HepG2 (cell line): Measurements from ENCODE around the gene POU5F1. TPM values are rescaled to one million over a fixed set of nuclear protein-coding genes. Genes with fewer than 3 reads are reported as not detected.

Experiments
- CBFB ChIP-seq: sonication (generic); formaldehyde crosslinking; IDR thresholded peaks from 2 replicates; pipeline ENCODE4 v1.4.0; 2020; ENCODE audit warnings: missing genetic modification reagents
- E2F2 ChIP-seq: sonication (generic); formaldehyde crosslinking; IDR thresholded peaks from 2 replicates; pipeline ENCODE4 v1.4.0; 2020; ENCODE audit warnings: missing genetic modification reagents, borderline replicate concordance
- FIP1L1 ChIP-seq: fragments of 200-400 bp; formaldehyde crosslinking; IDR thresholded peaks from 2 replicates; pipeline ENCODE4 v1.6.1; 2018; ENCODE audit warnings: low read depth, mild to moderate bottlenecking, low read length, moderate library complexity, borderline replicate concordance; ENCODE audit not compliant: insufficient read depth
- FOXA3 ChIP-seq: IDR thresholded peaks from 2 replicates; pipeline ENCODE4 v1.6.1; 2016; ENCODE audit warnings: missing genetic modification reagents, missing compliant biosample characterization
- KIAA2018 ChIP-seq: sonication (generic); formaldehyde crosslinking; IDR thresholded peaks from 2 replicates; pipeline ENCODE4 v1.5.0; 2020; ENCODE audit warnings: mild to moderate bottlenecking, missing genetic modification reagents, borderline replicate concordance
- KLF11 ChIP-seq: IDR thresholded peaks from 2 replicates; pipeline ENCODE4 v1.6.1; 2016; ENCODE audit warnings: missing compliant biosample characterization
- KLF12 ChIP-seq: sonication (generic); formaldehyde crosslinking; IDR thresholded peaks from 2 replicates; pipeline ENCODE4 v1.4.0; 2020; ENCODE audit warnings: missing genetic modification reagents, borderline replicate concordance
- POLR2AphosphoS5 ChIP-seq: IDR thresholded peaks from 2 replicates; pipeline ENCODE4 v1.6.1; 2012; ENCODE audit warnings: low read depth, low read length
- SIN3A ChIP-seq: IDR thresholded peaks from 2 replicates; pipeline ENCODE4 v1.6.1; 2011; ENCODE audit warnings: low read depth, mild to moderate bottlenecking, control low read depth, low read length, borderline replicate concordance
- STAT5B ChIP-seq: sonication (generic); formaldehyde crosslinking; IDR thresholded peaks from 2 replicates; pipeline ENCODE4 v1.4.0; 2020; ENCODE audit warnings: missing genetic modification reagents
- TBX2 ChIP-seq: sonication (generic); formaldehyde crosslinking; IDR thresholded peaks from 2 replicates; pipeline ENCODE4 v1.5.0; 2020; ENCODE audit warnings: missing genetic modification reagents, mild to moderate bottlenecking, borderline replicate concordance
- polyA plus RNA-seq, 8 experiments: library from polyadenylated mRNA; depleted of rRNA in 3 of 8; stranded (reverse) in 7 of 8; unstranded in 1 of 8; fragments of >200 nt; fragmentation: Illumina TruSeq in 4 of 8; extraction: Trizol in 4 of 8; gene quantifications; 2 replicates each; pipeline versions ENCODE4 v1.2.1 to v1.2.3, GENCODE V29; 2011 to 2016; ENCODE audit warnings: low read depth in 4 of 8, missing spikeins in 1 of 8, mixed read lengths in 1 of 8; ENCODE audit not compliant: insufficient read depth in 1 of 8
- total RNA-seq, 5 experiments: library from RNA; depleted of rRNA; stranded (reverse); fragments of >200 nt; fragmentation: Illumina TruSeq; extraction: Trizol; gene quantifications; 2 replicates each; pipeline ENCODE4 v1.2.3, GENCODE V29; 2016; ENCODE audit warnings: low read depth in 1 of 5
- TF ChIP-seq, protein P1 (sequence below): sonication (generic); formaldehyde crosslinking; IDR thresholded peaks from 2 replicates; pipeline ENCODE4 v1.4.0; 2020; ENCODE audit warnings: mild to moderate bottlenecking, missing genetic modification reagents
- TF ChIP-seq, protein P2 (sequence below): sonication (generic); formaldehyde crosslinking; IDR thresholded peaks from 2 replicates; pipeline ENCODE4; 2020; ENCODE audit warnings: missing genetic modification reagents, mild to moderate bottlenecking, borderline replicate concordance
- TF ChIP-seq, protein P3 (sequence below): sonication (generic); formaldehyde crosslinking; IDR thresholded peaks from 2 replicates; pipeline ENCODE4 v1.5.1; 2020; ENCODE audit warnings: mild to moderate bottlenecking, missing genetic modification reagents, moderate library complexity

The POU5F1 gene
- total and polyA plus RNA-seq, 2 of the 13 experiments (the other 11 are each of a cell fraction or from before 2014, with no cell fraction given) = 2.5 to 7.2 TPM

DNA sequence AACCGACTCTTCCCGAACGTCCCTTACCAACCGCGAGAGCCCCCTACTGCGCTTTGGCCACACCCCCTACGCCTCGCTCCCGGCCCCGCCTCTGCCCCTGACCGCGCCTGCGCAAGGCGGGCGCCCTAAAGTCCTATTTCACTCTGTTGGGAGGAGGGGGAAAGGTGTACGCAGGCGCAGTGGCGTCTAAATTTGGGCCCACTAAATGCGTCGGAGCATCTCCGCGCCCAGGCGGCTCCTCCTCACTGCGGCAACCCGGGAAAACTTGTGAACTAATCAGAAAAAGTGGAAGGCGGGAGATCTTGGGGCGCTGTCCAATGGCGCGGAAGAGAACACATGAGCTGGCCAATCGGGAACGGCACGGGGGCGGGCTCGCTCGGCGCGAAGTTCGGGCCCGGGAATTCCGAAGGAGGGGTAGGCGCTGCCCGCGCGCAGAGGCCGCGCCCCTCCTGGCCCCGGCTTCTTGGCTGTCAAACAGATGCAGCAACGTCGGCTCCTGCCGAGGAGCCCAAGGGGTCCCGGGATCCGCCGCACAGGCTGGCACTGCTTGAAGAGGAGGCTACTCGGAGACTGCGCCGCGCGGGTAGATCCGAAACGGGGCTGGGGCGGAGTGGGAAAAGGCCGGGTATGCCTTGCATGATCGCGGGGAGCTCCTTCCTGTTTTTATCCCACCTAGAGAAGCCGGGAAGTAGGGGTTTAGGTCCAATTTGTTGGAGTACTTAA, 12.2 kb downstream of the POU5F1 start, which contains the start of gene TCF19 (continued):
- TF ChIP-seq KIAA2018 (no peak), CBFB (CRISPR knock-in tag) (peak; percentile 46; the same call in 1 of the 2 replicates), KLF11 (CRISPR knock-in tag) (0 out of 2 replicates have a peak, but pooled peaks have one; percentile 39), POLR2AphosphoS5 (peak; percentile 85), SIN3A (peak; percentile 99), FIP1L1 (0 out of 2 replicates have a peak, but pooled peaks have one; percentile 54), FOXA3 (CRISPR knock-in tag) (no peak; the same call in 1 of the 2 replicates), KLF12 (no peak), E2F2 (CRISPR knock-in tag) (peak; percentile 96; the same call in 1 of the 2 replicates), TBX2 (CRISPR knock-in tag) (peak; percentile 85), STAT5B (no peak)
- TF ChIP-seq, protein P1, sequence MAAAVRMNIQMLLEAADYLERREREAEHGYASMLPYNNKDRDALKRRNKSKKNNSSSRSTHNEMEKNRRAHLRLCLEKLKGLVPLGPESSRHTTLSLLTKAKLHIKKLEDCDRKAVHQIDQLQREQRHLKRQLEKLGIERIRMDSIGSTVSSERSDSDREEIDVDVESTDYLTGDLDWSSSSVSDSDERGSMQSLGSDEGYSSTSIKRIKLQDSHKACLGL (CRISPR knock-in tag) = peak; percentile 78; the same call in 1 of the 2 replicates
- TF ChIP-seq, protein P2, sequence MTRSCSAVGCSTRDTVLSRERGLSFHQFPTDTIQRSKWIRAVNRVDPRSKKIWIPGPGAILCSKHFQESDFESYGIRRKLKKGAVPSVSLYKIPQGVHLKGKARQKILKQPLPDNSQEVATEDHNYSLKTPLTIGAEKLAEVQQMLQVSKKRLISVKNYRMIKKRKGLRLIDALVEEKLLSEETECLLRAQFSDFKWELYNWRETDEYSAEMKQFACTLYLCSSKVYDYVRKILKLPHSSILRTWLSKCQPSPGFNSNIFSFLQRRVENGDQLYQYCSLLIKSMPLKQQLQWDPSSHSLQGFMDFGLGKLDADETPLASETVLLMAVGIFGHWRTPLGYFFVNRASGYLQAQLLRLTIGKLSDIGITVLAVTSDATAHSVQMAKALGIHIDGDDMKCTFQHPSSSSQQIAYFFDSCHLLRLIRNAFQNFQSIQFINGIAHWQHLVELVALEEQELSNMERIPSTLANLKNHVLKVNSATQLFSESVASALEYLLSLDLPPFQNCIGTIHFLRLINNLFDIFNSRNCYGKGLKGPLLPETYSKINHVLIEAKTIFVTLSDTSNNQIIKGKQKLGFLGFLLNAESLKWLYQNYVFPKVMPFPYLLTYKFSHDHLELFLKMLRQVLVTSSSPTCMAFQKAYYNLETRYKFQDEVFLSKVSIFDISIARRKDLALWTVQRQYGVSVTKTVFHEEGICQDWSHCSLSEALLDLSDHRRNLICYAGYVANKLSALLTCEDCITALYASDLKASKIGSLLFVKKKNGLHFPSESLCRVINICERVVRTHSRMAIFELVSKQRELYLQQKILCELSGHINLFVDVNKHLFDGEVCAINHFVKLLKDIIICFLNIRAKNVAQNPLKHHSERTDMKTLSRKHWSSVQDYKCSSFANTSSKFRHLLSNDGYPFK (CRISPR knock-in tag) = peak; percentile 27; the same call in 1 of the 2 replicates
- TF ChIP-seq, protein P3, sequence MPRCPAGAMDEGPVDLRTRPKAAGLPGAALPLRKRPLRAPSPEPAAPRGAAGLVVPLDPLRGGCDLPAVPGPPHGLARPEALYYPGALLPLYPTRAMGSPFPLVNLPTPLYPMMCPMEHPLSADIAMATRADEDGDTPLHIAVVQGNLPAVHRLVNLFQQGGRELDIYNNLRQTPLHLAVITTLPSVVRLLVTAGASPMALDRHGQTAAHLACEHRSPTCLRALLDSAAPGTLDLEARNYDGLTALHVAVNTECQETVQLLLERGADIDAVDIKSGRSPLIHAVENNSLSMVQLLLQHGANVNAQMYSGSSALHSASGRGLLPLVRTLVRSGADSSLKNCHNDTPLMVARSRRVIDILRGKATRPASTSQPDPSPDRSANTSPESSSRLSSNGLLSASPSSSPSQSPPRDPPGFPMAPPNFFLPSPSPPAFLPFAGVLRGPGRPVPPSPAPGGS (CRISPR knock-in tag) = peak; percentile 54
